H9 (cell line): ENCODE measurements around the gene EHD1. TPM values are rescaled to one million over a fixed set of nuclear protein-coding genes. Genes with fewer than 3 reads are reported as not detected.

ENCODE experiments used
- DNase-seq: peaks from one replicate; pipeline ENCODE4 v3.0.0-alpha.2; 2017
- H2AFZ ChIP-seq: one replicate; pipeline ENCODE4 v1.6.1; 2013; ENCODE audit warnings: mild to moderate bottlenecking, low read length, control low read depth, moderate library complexity
- H2AK5ac ChIP-seq: 2 replicates; pipeline ENCODE4 v1.6.1; 2013; ENCODE audit warnings: low read length, control low read depth, mixed read lengths; ENCODE audit not compliant: insufficient read length
- H2BK120ac ChIP-seq: one replicate; pipeline ENCODE4 v1.6.1; 2013; ENCODE audit warnings: low read depth, mild to moderate bottlenecking, low read length, control low read depth, inconsistent platforms; ENCODE audit not compliant: poor library complexity, severe bottlenecking
- H2BK12ac ChIP-seq: 2 replicates; pipeline ENCODE4 v1.6.1; 2013; ENCODE audit warnings: low read length, control low read depth, mixed read lengths, low read depth; ENCODE audit not compliant: insufficient read length
- H2BK15ac ChIP-seq: 2 replicates; pipeline ENCODE4 v1.6.1; 2013; ENCODE audit warnings: low read depth, low read length, control low read depth
- H2BK20ac ChIP-seq: one replicate; pipeline ENCODE4 v1.6.1; 2013; ENCODE audit warnings: low read depth, mild to moderate bottlenecking, low read length, control low read depth, inconsistent platforms; ENCODE audit not compliant: poor library complexity, severe bottlenecking
- H2BK5ac ChIP-seq: 2 replicates; pipeline ENCODE4 v1.6.1; 2013; ENCODE audit warnings: low read length, control low read depth, mixed read lengths; ENCODE audit not compliant: insufficient read length
- H3K14ac ChIP-seq: 2 replicates; pipeline ENCODE4 v1.6.1; 2013; ENCODE audit warnings: low read length, control low read depth; ENCODE audit not compliant: insufficient read depth
- H3K18ac ChIP-seq: 2 replicates; pipeline ENCODE4 v1.6.1; 2013; ENCODE audit warnings: low read depth, mild to moderate bottlenecking, mixed read lengths, low read length, control low read depth; ENCODE audit not compliant: insufficient read length
- H3K23ac ChIP-seq: 2 replicates; pipeline ENCODE4 v1.6.1; 2013; ENCODE audit warnings: low read length, control low read depth, mixed read lengths, low read depth; ENCODE audit not compliant: insufficient read length
- H3K23me2 ChIP-seq: 2 replicates; pipeline ENCODE4 v1.6.1; 2013; ENCODE audit warnings: low read depth, mild to moderate bottlenecking, mixed read lengths, low read length, control low read depth; ENCODE audit not compliant: insufficient read length, poor library complexity, severe bottlenecking
- H3K27ac ChIP-seq: 2 replicates; pipeline ENCODE4 v1.5.1; 2013; ENCODE audit warnings: low read length, control low read depth, mixed read lengths, low read depth; ENCODE audit not compliant: insufficient read length
- H3K27me3 ChIP-seq: 2 replicates; pipeline ENCODE4 v1.6.1; 2013; ENCODE audit warnings: low read length, control low read depth, inconsistent platforms; ENCODE audit not compliant: insufficient read depth
- H3K4ac ChIP-seq: 2 replicates; pipeline ENCODE4 v1.6.1; 2013; ENCODE audit warnings: low read depth, mild to moderate bottlenecking, control low read depth, inconsistent platforms, low read length, moderate library complexity
- H3K4me1 ChIP-seq: 2 replicates; pipeline ENCODE4 v1.6.1; 2013; ENCODE audit warnings: low read length, control low read depth, inconsistent platforms; ENCODE audit not compliant: insufficient read depth
- H3K4me2 ChIP-seq: 2 replicates; pipeline ENCODE4 v1.6.1; 2013; ENCODE audit warnings: low read length, control low read depth, mixed read lengths; ENCODE audit not compliant: insufficient read length, insufficient read depth
- H3K56ac ChIP-seq: 2 replicates; pipeline ENCODE4 v1.6.1; 2013; ENCODE audit warnings: low read depth, mild to moderate bottlenecking, mixed read lengths, low read length, control low read depth; ENCODE audit not compliant: insufficient read length
- H3K79me1 ChIP-seq: 2 replicates; pipeline ENCODE4 v1.6.1; 2013; ENCODE audit warnings: low read depth, mild to moderate bottlenecking, moderate library complexity, low read length, control low read depth, inconsistent platforms; ENCODE audit not compliant: insufficient read depth, poor library complexity, severe bottlenecking
- H3K79me2 ChIP-seq: 2 replicates; pipeline ENCODE4 v1.6.1; 2013; ENCODE audit warnings: low read length, control low read depth, inconsistent platforms; ENCODE audit not compliant: insufficient read depth
- H3K9ac ChIP-seq: 2 replicates; pipeline ENCODE4 v1.6.1; 2013; ENCODE audit warnings: low read length, control low read depth, mixed read lengths; ENCODE audit not compliant: insufficient read length; ENCODE audit errors: extremely low read depth
- H3K9me3 ChIP-seq: one replicate; pipeline ENCODE4 v1.6.1; 2013; ENCODE audit warnings: low read depth, low read length, inconsistent platforms; ENCODE audit not compliant: control insufficient read depth
- H3T11ph ChIP-seq: one replicate; pipeline ENCODE4 v1.6.1; 2013; ENCODE audit warnings: mild to moderate bottlenecking, low read length, control low read depth, inconsistent platforms
- H4K20me1 ChIP-seq: one replicate; pipeline ENCODE4 v1.6.1; 2013; ENCODE audit not compliant: control insufficient read depth, insufficient read length, insufficient read depth
- H4K5ac ChIP-seq: 2 replicates; pipeline ENCODE4 v1.6.1; 2013; ENCODE audit warnings: low read depth, mild to moderate bottlenecking, mixed read lengths, low read length, control low read depth; ENCODE audit not compliant: insufficient read length
- H4K8ac ChIP-seq: replicated peaks from 2 replicates; pipeline ENCODE4 v1.6.1; 2013; ENCODE audit warnings: low read length, control low read depth, mixed read lengths, low read depth; ENCODE audit not compliant: insufficient read length
- H4K91ac ChIP-seq: 2 replicates; pipeline ENCODE4 v1.6.1; 2013; ENCODE audit warnings: low read depth, mild to moderate bottlenecking, moderate library complexity, mixed read lengths, low read length, control low read depth; ENCODE audit not compliant: insufficient read length
- H3K27ac Mint-ChIP-seq, 3 experiments: 2 replicates in 2 of 3; 3 replicates in 1 of 3; pipeline ENCODE4 v1.8.0; 2020 to 2021; ENCODE audit warnings: mixed read lengths in 3 of 3, mild to moderate bottlenecking in 1 of 3, moderate library complexity in 1 of 3
- H3K27me3 Mint-ChIP-seq: 2 replicates; pipeline ENCODE4 v1.8.0; 2021; ENCODE audit warnings: low read depth, mild to moderate bottlenecking, moderate library complexity, mixed read lengths
- H3K36me3 Mint-ChIP-seq, 3 experiments: 2 replicates in 2 of 3; 3 replicates in 1 of 3; pipeline ENCODE4 v1.8.0; 2020 to 2021; ENCODE audit warnings: low read depth in 3 of 3, mixed read lengths in 3 of 3; ENCODE audit not compliant: insufficient read depth in 1 of 3
- H3K4me1 Mint-ChIP-seq, 2 experiments: 2 replicates each; pipeline ENCODE4 v1.8.0; 2020; ENCODE audit warnings: mixed read lengths in 2 of 2
- H3K4me3 Mint-ChIP-seq, 2 experiments: 2 replicates in 1 of 2; 3 replicates in 1 of 2; pipeline ENCODE4 v1.8.0; 2020 to 2021; ENCODE audit warnings: mild to moderate bottlenecking in 2 of 2, mixed read lengths in 2 of 2, moderate library complexity in 1 of 2
- H3K9me3 Mint-ChIP-seq, 2 experiments: 2 replicates in 1 of 2; 3 replicates in 1 of 2; pipeline ENCODE4 v1.8.0; 2020; ENCODE audit warnings: mild to moderate bottlenecking in 2 of 2, mixed read lengths in 2 of 2, moderate library complexity in 1 of 2
- WGBS: extraction: QIAGEN DNeasy Blood & Tissue Kit; methylation state at CpG from one replicate; pipeline ENCODE4 v1.1.7; 2013; ENCODE audit warnings: missing lambda C conversion rate, low lambda C conversion rate, mixed read lengths; ENCODE audit not compliant: insufficient read length; ENCODE audit errors: extremely low coverage; 5-methylcytosine and 5-hydroxymethylcytosine counted together
- total RNA-seq: library from RNA; stranded (reverse); gene quantifications from 2 replicates; pipeline ENCODE4 v1.2.1, GENCODE V29; 2021
- TF ChIP-seq, protein P1 (sequence below): fragments of 200-600 bp; sonication (generic); conservative IDR thresholded peaks from 3 replicates; pipeline ENCODE4 v1.8.0; 2021; ENCODE audit warnings: antibody characterized with exemption, mild to moderate bottlenecking

Gene EHD1
- total RNA-seq, 1 experiment from 2014 or later = 31.0 TPM

DNA sequence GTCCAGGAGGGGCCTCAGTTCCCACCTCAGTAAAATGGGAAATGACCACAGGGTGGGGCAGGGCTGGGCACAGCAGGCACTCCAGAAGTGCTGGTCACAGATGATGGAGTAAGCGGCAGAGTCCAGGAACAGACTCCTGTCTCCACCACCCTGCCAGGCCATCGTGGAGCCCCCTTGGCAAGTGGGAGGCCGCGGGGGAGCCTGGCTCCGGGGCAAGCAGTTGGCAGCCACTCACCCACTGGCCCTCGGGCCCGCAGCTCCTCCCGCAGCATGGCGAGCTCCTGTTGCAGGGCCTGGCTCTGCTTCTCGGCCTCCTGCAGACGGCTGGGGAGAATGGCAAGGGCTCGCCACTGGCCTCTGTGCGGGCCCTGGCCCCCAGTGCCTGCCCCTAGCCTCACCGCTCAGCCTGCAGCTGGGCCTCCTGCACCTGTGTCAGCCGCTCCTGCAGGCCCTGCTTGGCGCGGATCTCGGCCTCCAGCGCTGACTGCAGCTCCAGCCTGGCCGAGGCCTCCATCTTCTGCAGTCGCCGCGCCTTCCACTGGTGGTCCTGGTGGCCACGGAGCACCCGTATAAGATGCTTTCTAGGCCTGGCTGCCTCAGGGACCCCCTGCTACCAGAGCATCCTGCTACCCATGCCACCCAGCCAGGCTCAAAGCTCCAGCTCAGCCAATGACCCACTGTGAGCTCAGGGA is 44.2 kb downstream of the EHD1 start:
- no peak overlapping the region for H3K27ac Mint-ChIP-seq

More for the DNA sequence above, 44.2 kb downstream of the EHD1 start:
- H3K9me3 Mint-ChIP-seq = no peaks in the 10 kb centered on the region
- no peaks in the 10 kb centered on the region for H3K9me3 ChIP-seq
- no peak overlapping the region for H2AFZ ChIP-seq
- no peak overlapping the region for H3T11ph ChIP-seq
- no peak overlapping the region for H2BK20ac ChIP-seq
- no peak overlapping the region for H4K8ac ChIP-seq
- H3K79me2 ChIP-seq = no peaks in the 10 kb centered on the region
- no peaks in the 10 kb centered on the region for H3K27me3 ChIP-seq
- H3K4me1 Mint-ChIP-seq = no peaks in the 10 kb centered on the region
- WGBS = no CpG with 5 or more reads among the region's 25 CpGs
- H4K91ac ChIP-seq = no peak overlapping the region
- no peak overlapping the region for H3K56ac ChIP-seq
- no peak overlapping the region for H3K4me2 ChIP-seq
- no peak overlapping the region for H2BK120ac ChIP-seq
- H3K4me3 Mint-ChIP-seq = no peak overlapping the region
- TF ChIP-seq, protein P1, sequence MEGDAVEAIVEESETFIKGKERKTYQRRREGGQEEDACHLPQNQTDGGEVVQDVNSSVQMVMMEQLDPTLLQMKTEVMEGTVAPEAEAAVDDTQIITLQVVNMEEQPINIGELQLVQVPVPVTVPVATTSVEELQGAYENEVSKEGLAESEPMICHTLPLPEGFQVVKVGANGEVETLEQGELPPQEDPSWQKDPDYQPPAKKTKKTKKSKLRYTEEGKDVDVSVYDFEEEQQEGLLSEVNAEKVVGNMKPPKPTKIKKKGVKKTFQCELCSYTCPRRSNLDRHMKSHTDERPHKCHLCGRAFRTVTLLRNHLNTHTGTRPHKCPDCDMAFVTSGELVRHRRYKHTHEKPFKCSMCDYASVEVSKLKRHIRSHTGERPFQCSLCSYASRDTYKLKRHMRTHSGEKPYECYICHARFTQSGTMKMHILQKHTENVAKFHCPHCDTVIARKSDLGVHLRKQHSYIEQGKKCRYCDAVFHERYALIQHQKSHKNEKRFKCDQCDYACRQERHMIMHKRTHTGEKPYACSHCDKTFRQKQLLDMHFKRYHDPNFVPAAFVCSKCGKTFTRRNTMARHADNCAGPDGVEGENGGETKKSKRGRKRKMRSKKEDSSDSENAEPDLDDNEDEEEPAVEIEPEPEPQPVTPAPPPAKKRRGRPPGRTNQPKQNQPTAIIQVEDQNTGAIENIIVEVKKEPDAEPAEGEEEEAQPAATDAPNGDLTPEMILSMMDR = no peak
- no peaks in the 10 kb centered on the region for H3K4me1 ChIP-seq
- H2BK5ac ChIP-seq = no peak overlapping the region
- H2BK12ac ChIP-seq = no peak overlapping the region
- H4K5ac ChIP-seq = no peak overlapping the region
- no peak overlapping the region for H3K18ac ChIP-seq
- no peak for DNase-seq
- no peaks in the 10 kb centered on the region for H4K20me1 ChIP-seq
- no peak overlapping the region; the same call in 1 of the 2 replicates for H3K14ac ChIP-seq
- no peaks in the 10 kb centered on the region for H3K27me3 Mint-ChIP-seq
- H3K23me2 ChIP-seq = no peaks in the 10 kb centered on the region
- no peak overlapping the region for H3K27ac ChIP-seq
- no peak overlapping the region for H2AK5ac ChIP-seq
- H3K79me1 ChIP-seq = no peaks in the 10 kb centered on the region
- H3K23ac ChIP-seq = no peak overlapping the region
- no peak overlapping the region for H2BK15ac ChIP-seq
- peaks cover 0 to 40% (median 12%) of the 10 kb centered on the region in 3 experiments; a peak in 3 of 7 replicates for H3K36me3 Mint-ChIP-seq
- H3K9ac ChIP-seq = no peak overlapping the region
- no peak overlapping the region for H3K4ac ChIP-seq
